Activated naive CD8-positive, alpha-beta T cell treated with anti-CD3 and anti-CD28 coated beads, Interleukin-2, amount 50 U/mL, for 24 hours (primary cell): Measurements from ENCODE around the gene HRH3.

Experiments used
- ATAC-seq: fragments of 150-1000 bp; cut with Tn5 transposase; one replicate; pipeline ENCODE4 v1.10.0; 2021
- DNase-seq: peaks from one replicate; pipeline ENCODE4 v3.0.0; 2021
- H3K27ac Mint-ChIP-seq: one replicate; pipeline ENCODE4 v1.8.0; 2021; ENCODE audit warnings: mild to moderate bottlenecking, mixed read lengths
- H3K27me3 Mint-ChIP-seq: one replicate; pipeline ENCODE4 v1.8.0; 2021; ENCODE audit warnings: mixed read lengths
- H3K36me3 Mint-ChIP-seq: one replicate; pipeline ENCODE4 v1.8.0; 2021; ENCODE audit warnings: low read depth, mixed read lengths
- H3K4me1 Mint-ChIP-seq: one replicate; pipeline ENCODE4 v1.8.0; 2021; ENCODE audit warnings: mixed read lengths
- H3K4me3 Mint-ChIP-seq: one replicate; pipeline ENCODE4 v1.8.0; 2021; ENCODE audit warnings: mild to moderate bottlenecking, moderate library complexity, mixed read lengths
- H3K9me3 Mint-ChIP-seq: one replicate; pipeline ENCODE4 v1.8.0; 2021; ENCODE audit warnings: mixed read lengths

HRH3 gene

GRCh38 chr20:62195736-62196135 is 24.3 kb downstream of the HRH3 start:
- H3K36me3 Mint-ChIP-seq = peaks cover 38% of the 10 kb centered on the region

GRCh38 chr20:62195075-62195405 is 25.0 kb downstream of the HRH3 start:
- no peaks in the 10 kb centered on the region for H3K9me3 Mint-ChIP-seq
- H3K36me3 Mint-ChIP-seq = peaks cover 37% of the 10 kb centered on the region
- no peak overlapping the region for H3K4me3 Mint-ChIP-seq

More at GRCh38 chr20:62195736-62196135, 24.3 kb downstream of the HRH3 start:
- no peaks in the 10 kb centered on the region for H3K4me1 Mint-ChIP-seq
- no peak overlapping the region for H3K4me3 Mint-ChIP-seq
- H3K27ac Mint-ChIP-seq = no peak overlapping the region
- no peak for DNase-seq
- no peak for ATAC-seq
- no peaks in the 10 kb centered on the region for H3K9me3 Mint-ChIP-seq
- no peaks in the 10 kb centered on the region for H3K27me3 Mint-ChIP-seq

GRCh38 chr20:62193079-62194025 is 26.7 kb downstream of the HRH3 start:
- no peaks in the 10 kb centered on the region for H3K9me3 Mint-ChIP-seq
- H3K4me3 Mint-ChIP-seq = no peak overlapping the region
- no peak for DNase-seq
- peaks cover 28% of the 10 kb centered on the region for H3K36me3 Mint-ChIP-seq
- no peak overlapping the region for H3K27ac Mint-ChIP-seq
- no peak for ATAC-seq
- peaks cover 2% of the 10 kb centered on the region for H3K4me1 Mint-ChIP-seq
- no peaks in the 10 kb centered on the region for H3K27me3 Mint-ChIP-seq

More at GRCh38 chr20:62195075-62195405, 25.0 kb downstream of the HRH3 start:
- no peaks in the 10 kb centered on the region for H3K4me1 Mint-ChIP-seq
- H3K27me3 Mint-ChIP-seq = no peaks in the 10 kb centered on the region
- H3K27ac Mint-ChIP-seq = no peak overlapping the region
- ATAC-seq = no peak
- no peak for DNase-seq

GRCh38 chr20:62192635-62193034 is 27.4 kb downstream of the HRH3 start:
- DNase-seq = no peak

GRCh38 chr20:62191781-62192559 is 28.1 kb downstream of the HRH3 start:
- Mint-ChIP-seq H3K4me3 (no peak overlapping the region), H3K9me3 (no peaks in the 10 kb centered on the region), H3K36me3 (peaks cover 25% of the 10 kb centered on the region), H3K27me3 (no peaks in the 10 kb centered on the region), H3K4me1 (peaks cover 8% of the 10 kb centered on the region), H3K27ac (no peak overlapping the region)
- ATAC-seq (no peak), DNase-seq (no peak)

More at GRCh38 chr20:62192635-62193034, 27.4 kb downstream of the HRH3 start:
- H3K27ac Mint-ChIP-seq = no peak overlapping the region
- H3K9me3 Mint-ChIP-seq = no peaks in the 10 kb centered on the region
- peaks cover 3% of the 10 kb centered on the region for H3K4me1 Mint-ChIP-seq
- no peaks in the 10 kb centered on the region for H3K27me3 Mint-ChIP-seq
- peaks cover 25% of the 10 kb centered on the region for H3K36me3 Mint-ChIP-seq
- ATAC-seq = no peak
- H3K4me3 Mint-ChIP-seq = no peak overlapping the region

GRCh38 chr20:62190639-62191411 is 29.3 kb downstream of the HRH3 start:
- no peak for DNase-seq
- Mint-ChIP-seq H3K4me1 (peaks cover 15% of the 10 kb centered on the region), H3K27ac (no peak overlapping the region), H3K36me3 (peaks cover 22% of the 10 kb centered on the region), H3K27me3 (no peaks in the 10 kb centered on the region), H3K4me3 (no peak overlapping the region), H3K9me3 (no peaks in the 10 kb centered on the region)
- ATAC-seq = no peak

- Mint-ChIP-seq H3K9me3 (no peaks in the 10 kb centered on the region), H3K27me3 (no peaks in the 10 kb centered on the region), H3K27ac (no peak overlapping the region), H3K4me1 (peaks cover 36% of the 10 kb centered on the region), H3K36me3 (peaks cover 19% of the 10 kb centered on the region), H3K4me3 (no peak overlapping the region)
- ATAC-seq (no peak), DNase-seq (no peak)
Measured at GRCh38 chr20:62186887-62187866, 32.9 kb downstream of the HRH3 start.

GRCh38 chr20:62186096-62186426 is 34.0 kb downstream of the HRH3 start:
- Mint-ChIP-seq H3K36me3 (peaks cover 23% of the 10 kb centered on the region), H3K27me3 (no peaks in the 10 kb centered on the region), H3K9me3 (no peaks in the 10 kb centered on the region), H3K4me1 (peaks cover 43% of the 10 kb centered on the region), H3K27ac (no peak overlapping the region), H3K4me3 (no peak overlapping the region)
- ATAC-seq (no peak), DNase-seq (no peak)

GRCh38 chr20:62183426-62184142 is 36.5 kb downstream of the HRH3 start:
- peak overlapping the region; percentile 94 for H3K27ac Mint-ChIP-seq
- H3K4me3 Mint-ChIP-seq = peak overlapping the region; percentile 89
- peaks cover 41% of the 10 kb centered on the region for H3K4me1 Mint-ChIP-seq
- peaks cover 13% of the 10 kb centered on the region for H3K36me3 Mint-ChIP-seq
- no peak for DNase-seq
- no peaks in the 10 kb centered on the region for H3K9me3 Mint-ChIP-seq
- no peaks in the 10 kb centered on the region for H3K27me3 Mint-ChIP-seq
- ATAC-seq = no peak

GRCh38 chr20:62182469-62183425 is 37.3 kb downstream of the HRH3 start, which contains the start of gene MTG2:
Gene MTG2 (plus strand): TSS chr20:62183028. CDS start chr20:62193421, 10,393 bp downstream.
- H3K9me3 Mint-ChIP-seq = no peaks in the 10 kb centered on the region
- peaks cover 13% of the 10 kb centered on the region for H3K36me3 Mint-ChIP-seq
- H3K27ac Mint-ChIP-seq = peak within 1 kb of the TSS; percentile 94
- H3K4me1 Mint-ChIP-seq = peaks cover 41% of the 10 kb centered on the region
- no peaks in the 10 kb centered on the region for H3K27me3 Mint-ChIP-seq
- DNase-seq (peak; percentile 95), ATAC-seq (peak; percentile 96)
- peak within 1 kb of the TSS; percentile 89 for H3K4me3 Mint-ChIP-seq

GRCh38 chr20:62181808-62182207 is 38.3 kb downstream of the HRH3 start:
- DNase-seq = no peak
- Mint-ChIP-seq H3K4me1 (peaks cover 33% of the 10 kb centered on the region), H3K27me3 (no peaks in the 10 kb centered on the region), H3K9me3 (no peaks in the 10 kb centered on the region), H3K36me3 (peaks cover 13% of the 10 kb centered on the region), H3K4me3 (peak overlapping the region; percentile 89), H3K27ac (peak overlapping the region; percentile 94)
- no peak for ATAC-seq

- H3K9me3 Mint-ChIP-seq = no peaks in the 10 kb centered on the region
- H3K27ac Mint-ChIP-seq = no peak overlapping the region
- no peak for ATAC-seq
- peaks cover 16% of the 10 kb centered on the region for H3K4me1 Mint-ChIP-seq
- H3K4me3 Mint-ChIP-seq = no peak overlapping the region
- H3K27me3 Mint-ChIP-seq = no peaks in the 10 kb centered on the region
- peaks cover 8% of the 10 kb centered on the region for H3K36me3 Mint-ChIP-seq
- DNase-seq = no peak
Measured at GRCh38 chr20:62179162-62179504, 40.9 kb downstream of the HRH3 start.
